GM21723 (cell line): ENCODE results near the gene EIPR1.
A peak's percentile ranks its signal among the peaks of the same experiment; 100 is the strongest.

Experiments used
- ATAC-seq: cut with Tn5 transposase; IDR thresholded peaks from one replicate; pipeline ENCODE4 v1.9.1; 2021; ENCODE audit warnings: mild to moderate bottlenecking, moderate library complexity; ENCODE audit not compliant: unreplicated experiment

EIPR1 gene

DNA sequence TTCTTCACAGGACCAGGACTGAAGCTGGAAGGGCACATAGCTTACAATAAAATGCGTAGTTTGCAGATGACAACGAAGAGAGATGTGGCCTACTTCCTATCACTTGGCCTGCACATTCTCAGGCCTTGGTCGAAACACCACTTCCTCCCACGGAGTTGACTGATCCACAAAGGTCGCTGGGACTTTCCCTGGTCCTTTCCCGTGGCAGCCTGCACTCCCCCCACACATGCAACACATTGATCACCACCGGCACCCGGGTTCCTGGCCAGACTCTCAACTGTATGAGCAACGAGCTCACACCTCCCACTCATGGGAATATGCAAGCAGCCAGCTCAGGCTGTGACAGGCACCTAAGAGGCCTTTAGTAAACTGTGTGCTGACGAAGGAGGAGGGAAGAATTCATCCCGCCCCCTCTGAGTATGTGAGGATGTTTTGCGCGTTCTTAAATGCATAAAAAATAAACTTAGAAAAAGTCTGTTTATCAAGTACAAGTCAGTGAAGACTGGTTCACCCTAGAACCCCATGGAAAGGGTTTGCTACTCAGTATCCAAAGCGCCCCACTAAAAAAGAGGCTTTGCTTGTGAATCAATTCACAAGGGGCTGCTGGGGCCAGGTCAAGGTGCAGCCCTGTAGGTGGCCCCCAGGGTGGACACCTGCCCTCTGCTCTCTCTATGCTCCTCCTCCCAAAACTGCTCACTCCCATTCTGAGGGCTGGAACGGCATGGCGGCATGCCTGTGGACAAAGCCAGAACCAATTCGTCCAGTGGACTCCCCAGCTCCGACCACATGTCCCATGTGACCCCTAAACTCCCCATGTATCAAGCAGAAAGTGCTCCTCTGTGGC, 154.3 kb downstream of the EIPR1 start:
- ATAC-seq: peak; percentile 99

DNA sequence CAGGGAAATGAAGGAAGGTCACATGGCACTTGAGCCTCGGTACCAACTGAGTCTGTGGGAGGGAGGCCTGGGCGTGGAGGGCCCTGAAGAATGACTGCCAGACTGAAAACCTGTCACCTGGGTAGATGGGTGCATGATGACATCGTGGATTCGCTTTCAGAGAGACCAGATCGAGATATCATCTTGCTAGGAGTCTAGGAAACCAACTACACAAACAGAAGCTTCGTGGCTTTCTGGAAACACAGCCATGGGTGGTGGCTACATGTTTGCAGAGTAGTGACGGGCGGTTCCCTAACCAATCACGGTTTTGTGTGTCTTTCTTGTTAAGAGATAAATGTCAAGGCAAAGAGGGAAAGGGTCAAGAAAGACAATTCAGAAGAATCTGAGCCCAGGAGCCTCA, 155.0 kb downstream of the EIPR1 start:
- peak; percentile 40 for ATAC-seq

GRCh38 chr2:3219536-3219935, 158.1 kb downstream of the EIPR1 start:
- ATAC-seq: no peak

DNA sequence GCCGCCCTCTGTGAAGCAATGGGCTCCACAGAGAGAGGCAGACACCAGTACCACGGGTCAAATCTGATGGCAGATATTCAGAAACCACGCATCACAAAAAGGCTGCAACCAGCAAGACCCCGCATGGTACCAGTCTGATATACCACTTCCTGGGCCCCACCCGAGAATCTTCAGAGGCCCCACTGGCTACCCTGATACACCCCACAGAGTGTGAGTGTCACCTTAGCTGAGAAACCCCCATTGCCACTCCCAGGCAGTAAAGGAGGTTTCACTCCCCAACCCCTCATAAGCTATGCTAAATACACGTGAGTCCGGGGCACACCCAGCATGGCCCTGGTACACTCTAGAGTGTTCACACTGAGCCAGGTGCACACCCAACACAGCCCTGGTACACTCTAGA, 160.0 kb downstream of the EIPR1 start:
- ATAC-seq: no peak

- ATAC-seq: no peak
These were observed 160.7 kb downstream of the EIPR1 start for GRCh38 chr2:3216841-3217495.

GRCh38 chr2:3214806-3215404, 162.7 kb downstream of the EIPR1 start:
- ATAC-seq: no peak

- no peak for ATAC-seq
These were observed 163.6 kb downstream of the EIPR1 start for GRCh38 chr2:3214065-3214464.

- ATAC-seq: no peak
These were observed 164.6 kb downstream of the EIPR1 start for GRCh38 chr2:3212984-3213383.

DNA sequence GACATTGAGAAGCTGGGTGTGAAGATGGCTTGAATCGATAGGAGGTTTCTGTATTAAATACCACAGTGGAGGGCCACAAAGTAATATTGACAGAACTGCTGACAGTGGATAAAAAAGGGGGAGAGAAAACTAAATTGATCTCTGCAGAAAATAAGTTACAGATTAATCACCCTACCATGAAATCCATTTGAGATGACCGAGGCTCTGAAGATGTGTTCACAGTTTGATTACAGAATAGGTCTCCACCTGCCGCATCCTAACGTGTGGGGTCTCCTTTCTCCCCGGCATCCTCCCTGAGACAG, 165.6 kb downstream of the EIPR1 start:
- ATAC-seq: no peak

- ATAC-seq: no peak
These were observed 166.2 kb downstream of the EIPR1 start for GRCh38 chr2:3211256-3212060.

DNA sequence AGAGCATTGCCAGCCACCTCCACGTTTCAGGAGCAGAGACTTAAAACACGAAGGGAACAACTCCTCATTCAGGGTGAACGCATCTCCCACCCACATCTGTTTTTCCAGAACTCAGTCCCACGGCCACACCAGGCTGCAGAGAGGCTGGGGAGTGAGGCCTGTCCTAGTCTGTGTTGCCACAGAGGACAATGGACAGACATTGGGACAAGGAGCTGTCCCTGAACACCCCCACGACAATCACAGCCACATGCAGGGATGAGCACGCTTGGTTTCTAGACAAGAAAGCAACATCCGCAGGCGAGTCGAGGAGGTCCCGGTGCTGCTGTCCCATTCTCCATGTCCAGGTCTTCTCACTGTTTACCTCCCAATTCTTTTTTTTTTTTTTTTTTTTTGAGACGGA, 167.4 kb downstream of the EIPR1 start:
- ATAC-seq: no peak

DNA sequence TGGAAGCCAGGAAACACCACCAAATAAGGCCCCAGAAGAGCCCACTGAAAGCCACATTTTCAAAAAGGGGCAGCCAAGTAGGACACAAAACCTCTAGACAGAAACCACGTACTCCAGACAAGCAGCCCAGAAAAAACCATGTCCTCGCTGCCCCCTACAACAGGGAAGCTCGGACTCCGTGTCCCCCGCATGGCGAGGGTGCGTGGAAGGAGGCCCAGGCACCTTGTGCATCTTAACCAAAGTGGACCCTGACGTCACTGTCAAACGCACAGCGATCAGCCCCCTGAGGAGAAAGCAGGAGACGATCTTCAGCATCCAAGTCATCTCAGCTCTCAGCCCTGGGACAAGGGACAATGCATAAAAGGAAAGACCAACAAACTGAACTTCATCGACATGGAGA, 168.4 kb downstream of the EIPR1 start:
- no peak for ATAC-seq

DNA sequence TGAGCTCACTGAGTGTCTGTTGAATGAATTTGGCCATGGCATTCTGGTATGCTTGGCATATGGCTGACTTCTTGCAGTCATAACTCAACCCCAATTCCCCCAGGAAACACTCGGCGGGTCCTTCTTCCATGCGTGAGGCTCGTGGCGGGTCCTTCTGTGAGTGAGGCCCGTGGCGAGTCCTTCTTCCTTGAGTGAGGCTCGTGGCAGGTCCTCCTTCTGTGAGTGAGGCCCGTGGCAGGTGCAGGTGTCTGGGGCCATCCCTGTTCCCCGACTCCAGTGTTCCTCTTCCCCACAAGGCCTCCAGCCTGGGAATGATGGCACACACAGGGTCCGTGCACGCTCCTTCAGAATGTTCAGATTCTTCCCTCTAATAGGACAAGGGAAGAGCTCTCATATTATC, 169.0 kb downstream of the EIPR1 start:
- ATAC-seq: no peak

- ATAC-seq: no peak
These were observed 169.4 kb downstream of the EIPR1 start for GRCh38 chr2:3208179-3208578.

GRCh38 chr2:3207091-3207491, 170.5 kb downstream of the EIPR1 start:
- ATAC-seq: no peak

GRCh38 chr2:3205845-3206244, 171.8 kb downstream of the EIPR1 start:
- ATAC-seq: no peak

DNA sequence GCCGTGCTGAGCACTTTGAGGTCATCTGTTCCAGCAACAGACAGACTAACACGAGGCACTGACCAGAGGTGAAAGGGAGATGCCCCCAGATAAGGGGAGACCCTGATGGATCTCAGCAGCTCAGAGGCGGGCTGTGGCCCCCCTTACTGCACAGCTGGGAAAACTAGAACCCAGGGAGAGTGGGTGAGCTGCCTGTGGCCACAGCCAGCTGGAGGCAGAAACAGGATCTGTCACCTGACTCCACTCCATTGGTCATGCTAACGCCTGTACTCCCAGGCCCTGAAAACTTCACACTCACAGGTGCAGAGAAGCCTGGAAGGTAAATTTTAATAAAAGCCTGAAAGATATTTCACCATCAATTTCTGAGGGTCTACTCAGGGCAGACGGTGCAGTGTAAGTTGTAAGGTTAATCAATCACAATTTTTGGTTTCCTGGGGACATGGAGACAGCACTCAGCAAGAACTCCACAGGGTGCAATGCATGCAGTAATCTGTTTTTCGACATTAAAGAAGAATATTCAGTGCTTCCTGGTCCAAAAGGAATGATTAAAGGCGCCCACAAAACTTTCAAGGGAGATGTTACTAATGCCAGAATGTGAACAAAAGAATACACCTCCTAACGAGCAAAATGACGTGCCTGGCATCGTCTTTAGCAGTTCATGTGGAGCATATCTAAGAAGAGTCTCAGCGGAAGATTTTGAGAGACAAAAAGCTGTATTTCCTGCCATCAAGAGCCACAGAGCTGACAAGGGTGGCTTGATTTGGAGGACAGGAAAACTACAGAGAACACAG, 173.4 kb downstream of the EIPR1 start:
- no peak for ATAC-seq

DNA sequence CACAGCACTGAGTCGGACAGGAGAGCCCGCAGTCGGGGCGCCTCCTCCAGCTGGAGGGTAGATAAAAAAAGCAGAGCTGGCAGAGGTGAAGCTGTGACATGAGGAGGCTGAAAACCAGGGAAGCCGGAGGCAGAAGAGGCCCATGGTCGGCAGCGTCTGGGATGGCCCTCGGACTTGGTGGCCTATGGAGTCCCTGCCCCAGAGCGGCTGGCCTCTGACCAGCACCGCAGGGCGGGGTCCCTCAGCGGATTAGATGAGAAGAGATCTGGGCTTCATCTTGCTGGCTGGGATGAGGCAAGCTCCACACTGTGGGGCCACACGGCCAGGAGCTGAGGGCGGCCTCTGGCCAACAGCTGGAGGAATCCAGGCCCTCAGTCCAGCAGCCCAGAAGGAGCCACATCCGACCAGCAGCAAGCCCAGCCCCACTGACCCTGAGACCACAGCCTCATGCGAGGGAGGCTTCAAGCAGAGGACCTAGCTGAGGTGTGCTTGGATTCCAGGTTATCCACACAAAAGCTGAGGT, 174.1 kb downstream of the EIPR1 start:
- ATAC-seq: no peak

GRCh38 chr2:3202926-3203325, 174.7 kb downstream of the EIPR1 start:
- ATAC-seq: no peak

- ATAC-seq: no peak
These were observed 176.3 kb downstream of the EIPR1 start for GRCh38 chr2:3201281-3201680.
